PC-3 (cell line): ENCODE results near the gene NPFFR1. TPM values are rescaled to one million over a fixed set of nuclear protein-coding genes. Genes with fewer than 3 reads are reported as not detected.

ENCODE experiments used
- ATAC-seq: fragments of 200-7000 bp; cut with Tn5 transposase; 2 replicates; pipeline ENCODE4 v1.9.1; 2020; ENCODE audit warnings: mild to moderate bottlenecking, moderate library complexity
- BruUV-seq: library from RNA; stranded (reverse); fragments of 400-500 nt; replicated peaks from 2 replicates; lab custom pipeline; 2021; lab: Mats Ljungman, UMichigan
- CTCF ChIA-PET: fragments of 300-600 bp; sonication (Branson Sonifier 250); formaldehyde crosslinking; loops from one replicate; lab custom pipeline; 2022; ENCODE audit warnings: antibody characterized with exemption; lab: Charles Lee
- POLR2A ChIA-PET: fragments of 300-600 bp; sonication (Branson Sonifier 250); formaldehyde crosslinking; loops from one replicate; lab custom pipeline; 2022; ENCODE audit warnings: antibody characterized with exemption; ENCODE audit not compliant: unreplicated experiment; lab: Charles Lee
- DNase-seq: peaks from one replicate; pipeline ENCODE4 v3.0.0-alpha.2; 2015
- H2AFZ ChIP-seq: fragments of 300-600 bp; sonication (generic); 2 replicates; pipeline ENCODE4 v1.6.0; 2016; ENCODE audit warnings: antibody characterized with exemption, low read length
- H3F3A ChIP-seq: fragments of 300-600 bp; sonication (generic); one replicate; pipeline ENCODE4 v1.6.0; 2017; ENCODE audit warnings: antibody characterized with exemption, low read length, control low read depth, mild to moderate bottlenecking; ENCODE audit not compliant: unreplicated experiment
- H3K27ac ChIP-seq: fragments of 300-600 bp; sonication (generic); 2 replicates; pipeline ENCODE4 v1.5.1; 2016; ENCODE audit warnings: mild to moderate bottlenecking, low read length
- H3K27me3 ChIP-seq: fragments of 300-600 bp; sonication (generic); 2 replicates; pipeline ENCODE4 v1.6.1; 2016; ENCODE audit warnings: low read length, mixed read lengths
- H3K36me3 ChIP-seq: fragments of 300-600 bp; sonication (generic); 2 replicates; pipeline ENCODE4 v1.6.1; 2016; ENCODE audit warnings: low read depth, mixed run types, low read length, mixed read lengths
- H3K4me1 ChIP-seq: fragments of 300-600 bp; sonication (generic); 2 replicates; pipeline ENCODE4 v1.5.1; 2016; ENCODE audit warnings: low read length; ENCODE audit not compliant: insufficient read depth
- H3K4me2 ChIP-seq: fragments of 300-600 bp; sonication (generic); 2 replicates; pipeline ENCODE4 v1.6.0; 2016; ENCODE audit warnings: low read length
- H3K4me3 ChIP-seq: fragments of 300-600 bp; sonication (generic); 2 replicates; pipeline ENCODE4 v1.5.1; 2016; ENCODE audit warnings: mild to moderate bottlenecking, low read length, mixed read lengths
- H3K79me2 ChIP-seq: fragments of 300-600 bp; sonication (generic); 2 replicates; pipeline ENCODE4 v1.6.1; 2017; ENCODE audit warnings: low read length, mixed read lengths
- H3K9ac ChIP-seq: fragments of 300-600 bp; sonication (generic); 2 replicates; pipeline ENCODE4 v1.6.0; 2016; ENCODE audit warnings: mild to moderate bottlenecking, low read length
- H3K9me2 ChIP-seq: fragments of 300-600 bp; sonication (generic); replicated peaks from 2 replicates; pipeline ENCODE4 v1.6.1; 2016; ENCODE audit warnings: mixed run types, low read length, mixed read lengths
- H3K9me3 ChIP-seq: fragments of 300-600 bp; sonication (generic); 2 replicates; pipeline ENCODE4 v1.6.1; 2016; ENCODE audit warnings: low read length, mixed read lengths
- H4K20me1 ChIP-seq: fragments of 300-600 bp; sonication (generic); 2 replicates; pipeline ENCODE4 v1.6.1; 2016; ENCODE audit warnings: low read length, mixed read lengths
- EZH2 ChIP-seq: fragments of 300-600 bp; sonication (generic); IDR thresholded peaks from one replicate; pipeline ENCODE4 v1.6.1; 2017; ENCODE audit warnings: antibody characterized with exemption, mild to moderate bottlenecking, low read length; ENCODE audit not compliant: unreplicated experiment
- EZH2phosphoT487 ChIP-seq: fragments of 300-600 bp; sonication (generic); IDR thresholded peaks from 2 replicates; pipeline ENCODE4 v1.6.1; 2018; ENCODE audit warnings: mild to moderate bottlenecking, antibody characterized with exemption, low read length, borderline replicate concordance
- intact Hi-C: fragments of 100-400 bp; cut with micrococcal nuclease; formaldehyde crosslinking; loops from 2 replicates; pipeline ENCODE4 v1.9.0; 2023
- total RNA-seq: library from RNA; depleted of rRNA; stranded (reverse); fragments of >200 nt; gene quantifications from 2 replicates; pipeline ENCODE4 v1.2.3, GENCODE V29; 2014
- TF ChIP-seq, protein P1 (sequence below): fragments of 300-600 bp; sonication (generic); conservative IDR thresholded peaks from 2 replicates; pipeline ENCODE4 v1.5.1; 2017; ENCODE audit warnings: antibody characterized with exemption, low read depth, mild to moderate bottlenecking, low read length

Gene NPFFR1
- total RNA-seq, 1 experiment from 2014 or later = not detected

GRCh38 chr10:70266056-70266455 lies 17.7 kb downstream of the NPFFR1 start:
- 0 out of 2 replicates have a peak, but pooled peaks cover 4% of the 10 kb centered on the region for H3K9me3 ChIP-seq
- no peak overlapping the region for H3K27ac ChIP-seq
- no peak overlapping the region for H3K4me3 ChIP-seq
- no peak overlapping the region for H3K9ac ChIP-seq
- no peaks in the 10 kb centered on the region for H3K79me2 ChIP-seq
- no peak overlapping the region for H3K4me2 ChIP-seq
- H4K20me1 ChIP-seq = no peaks in the 10 kb centered on the region
- BruUV-seq = no TSS peak
- ChIA-PET CTCF (interaction anchor here (0.6 to 1.5 kb wide), 4 partner anchors 33 to 120 kb away, joined by 3 to 28 read pairs (median 3); partner anchors contain the start of genes PPA1 and TYSND1), POLR2A (no interaction called here)
- no peaks in the 10 kb centered on the region for H3K9me2 ChIP-seq
- no peaks in the 10 kb centered on the region for H3K27me3 ChIP-seq
- no peaks in the 10 kb centered on the region for H3K36me3 ChIP-seq
- ATAC-seq (no peak), DNase-seq (no peak)
- no peak for TF ChIP-seq EZH2
- TF ChIP-seq, protein P1, sequence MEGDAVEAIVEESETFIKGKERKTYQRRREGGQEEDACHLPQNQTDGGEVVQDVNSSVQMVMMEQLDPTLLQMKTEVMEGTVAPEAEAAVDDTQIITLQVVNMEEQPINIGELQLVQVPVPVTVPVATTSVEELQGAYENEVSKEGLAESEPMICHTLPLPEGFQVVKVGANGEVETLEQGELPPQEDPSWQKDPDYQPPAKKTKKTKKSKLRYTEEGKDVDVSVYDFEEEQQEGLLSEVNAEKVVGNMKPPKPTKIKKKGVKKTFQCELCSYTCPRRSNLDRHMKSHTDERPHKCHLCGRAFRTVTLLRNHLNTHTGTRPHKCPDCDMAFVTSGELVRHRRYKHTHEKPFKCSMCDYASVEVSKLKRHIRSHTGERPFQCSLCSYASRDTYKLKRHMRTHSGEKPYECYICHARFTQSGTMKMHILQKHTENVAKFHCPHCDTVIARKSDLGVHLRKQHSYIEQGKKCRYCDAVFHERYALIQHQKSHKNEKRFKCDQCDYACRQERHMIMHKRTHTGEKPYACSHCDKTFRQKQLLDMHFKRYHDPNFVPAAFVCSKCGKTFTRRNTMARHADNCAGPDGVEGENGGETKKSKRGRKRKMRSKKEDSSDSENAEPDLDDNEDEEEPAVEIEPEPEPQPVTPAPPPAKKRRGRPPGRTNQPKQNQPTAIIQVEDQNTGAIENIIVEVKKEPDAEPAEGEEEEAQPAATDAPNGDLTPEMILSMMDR = no peak
- TF ChIP-seq EZH2phosphoT487 = no peak
- H2AFZ ChIP-seq = no peak overlapping the region
- no peaks in the 10 kb centered on the region for H3F3A ChIP-seq
- peaks cover 16% of the 10 kb centered on the region for H3K4me1 ChIP-seq
- intact Hi-C loops = loop anchor here (2.0 kb wide), 2 partner anchors 31 to 33 kb away; partner anchors contain the start of gene PPA1

DNA sequence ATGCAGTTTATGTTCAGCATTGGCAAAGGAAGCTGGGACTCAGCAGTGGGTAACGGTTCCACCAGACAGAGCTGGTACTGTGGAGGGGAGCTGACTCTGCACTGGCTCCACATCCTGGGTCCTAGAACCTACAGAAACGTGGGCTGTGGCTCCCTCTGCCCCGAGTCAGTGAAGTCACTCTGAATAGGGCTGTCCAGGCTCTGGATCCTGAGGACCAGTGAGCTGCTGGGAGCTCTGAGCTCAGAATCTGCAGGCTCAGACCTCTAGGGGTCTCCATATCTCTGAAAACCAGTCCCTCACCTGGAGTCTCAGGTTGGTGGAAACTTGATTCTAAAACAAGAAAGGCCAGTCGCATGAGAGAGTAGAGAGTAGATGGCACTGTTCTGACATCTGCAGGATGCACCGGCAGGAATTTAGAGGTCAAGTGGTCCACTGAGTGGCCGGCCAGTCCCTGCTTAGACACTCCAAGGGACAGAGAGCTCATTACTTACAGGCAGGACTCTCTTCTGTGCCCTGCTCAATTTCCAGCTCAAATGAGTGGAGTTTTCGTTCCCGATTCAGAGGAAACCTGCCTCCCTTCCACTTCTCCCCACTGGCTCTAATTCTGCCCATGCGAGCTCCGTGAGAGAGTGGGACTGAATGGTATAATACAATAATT lies 18.6 kb downstream of the NPFFR1 start:
- H3K27me3 ChIP-seq = no peaks in the 10 kb centered on the region
- DNase-seq = peak; percentile 77
- no peaks in the 10 kb centered on the region for H3F3A ChIP-seq
- peaks cover 16% of the 10 kb centered on the region for H3K4me1 ChIP-seq
- intact Hi-C loops = loop anchor here (2.0 kb wide), 1 partner anchor 100 kb away; no protein-coding TSS in a partner anchor
- CTCF ChIA-PET = interaction anchor here (0.5 to 1.5 kb wide), 12 partner anchors 32 to 171 kb away, joined by 3 to 28 read pairs (median 4); partner anchors contain the start of genes EIF4EBP2, PPA1 and TYSND1
- no peaks in the 10 kb centered on the region for H3K36me3 ChIP-seq
- no peak overlapping the region for H3K4me3 ChIP-seq
- no peaks in the 10 kb centered on the region for H4K20me1 ChIP-seq
- H3K27ac ChIP-seq = no peak overlapping the region
- TF ChIP-seq EZH2phosphoT487 = no peak
- TF ChIP-seq, protein P1 = peak; percentile 82
- no peaks in the 10 kb centered on the region for H3K9me2 ChIP-seq
- no peaks in the 10 kb centered on the region for H3K79me2 ChIP-seq
- 0 out of 2 replicates have a peak, but pooled peaks cover 4% of the 10 kb centered on the region for H3K9me3 ChIP-seq
- no peak overlapping the region for H3K4me2 ChIP-seq
- ATAC-seq = peak; percentile 61
- POLR2A ChIA-PET = interaction anchor here (0.6 to 0.7 kb wide), 2 partner anchors 36 to 191 kb away, joined by 3 to 6 read pairs; no protein-coding TSS in a partner anchor
- no TSS peak for BruUV-seq
- H3K9ac ChIP-seq = no peak overlapping the region
- H2AFZ ChIP-seq = no peak overlapping the region

DNA sequence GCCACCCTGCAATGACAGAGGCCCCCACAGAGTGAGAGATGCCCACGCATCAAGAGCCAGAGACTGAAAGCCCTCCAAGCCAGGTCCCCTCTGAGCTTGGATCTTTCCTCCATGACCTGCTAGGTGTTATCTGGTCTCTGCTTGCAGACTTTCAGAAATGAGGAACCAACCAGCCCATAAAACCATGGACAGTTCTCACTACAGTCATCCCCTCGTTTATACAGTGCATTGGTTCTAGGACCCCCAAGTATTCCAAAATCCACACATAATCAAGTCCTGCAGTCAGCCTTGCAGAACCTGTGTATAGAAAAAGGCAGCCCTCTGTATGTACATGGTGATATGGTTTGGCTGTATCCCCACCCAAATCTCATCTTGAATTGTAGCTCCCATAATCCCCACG lies 23.1 kb downstream of the NPFFR1 start:
- no peak for ATAC-seq
- H3K79me2 ChIP-seq = no peaks in the 10 kb centered on the region
- H3K4me2 ChIP-seq = no peak overlapping the region
- H4K20me1 ChIP-seq = no peaks in the 10 kb centered on the region
- TF ChIP-seq EZH2phosphoT487 = no peak
- TF ChIP-seq, protein P1 = no peak
- no peak for TF ChIP-seq EZH2
- intact Hi-C loops = no loop called here
- ChIA-PET POLR2A (no interaction called here), CTCF (interaction anchor here (0.6 kb wide), 1 partner anchor 119 kb away, joined by 5 read pairs; no protein-coding TSS in a partner anchor)
- H3F3A ChIP-seq = no peaks in the 10 kb centered on the region
- no peaks in the 10 kb centered on the region for H3K27me3 ChIP-seq
- no peaks in the 10 kb centered on the region for H3K4me1 ChIP-seq
- H3K9me2 ChIP-seq = no peaks in the 10 kb centered on the region
- H3K4me3 ChIP-seq = no peak overlapping the region
- BruUV-seq = no TSS peak
- H2AFZ ChIP-seq = no peak overlapping the region
- no peak overlapping the region for H3K9ac ChIP-seq
- no peak overlapping the region for H3K27ac ChIP-seq
- H3K9me3 ChIP-seq = 0 out of 2 replicates have a peak, but pooled peaks cover 4% of the 10 kb centered on the region
- DNase-seq = no peak
- no peaks in the 10 kb centered on the region for H3K36me3 ChIP-seq
